K562 (cell line): ENCODE measurements around the gene MYO15B. TPM values are rescaled to one million over a fixed set of nuclear protein-coding genes. Genes with fewer than 3 reads are reported as not detected.

ENCODE experiments used
- ARID2 ChIP-seq: fragments of 450-650 bp; IDR thresholded peaks from 2 replicates; pipeline ENCODE4 v1.6.1; 2017; ENCODE audit warnings: antibody characterized with exemption, mild to moderate bottlenecking
- ARNT ChIP-seq, 2 experiments: fragments of 450-650 bp; IDR thresholded peaks; 2 replicates each; pipeline ENCODE4 v1.6.1; 2016; ENCODE audit warnings: mild to moderate bottlenecking in 1 of 2
- BRCA1 ChIP-seq, 2 experiments: fragments of 450-650 bp in 1 of 2; sonication (generic) in 1 of 2; formaldehyde crosslinking in 1 of 2; IDR thresholded peaks; 2 replicates each; pipeline versions ENCODE4 v1.5.0 to v1.6.1; 2017 to 2020; ENCODE audit warnings: mild to moderate bottlenecking in 1 of 2, missing genetic modification reagents in 1 of 2
- CCNT2 ChIP-seq: IDR thresholded peaks from 2 replicates; pipeline ENCODE4 v1.6.1; 2011; ENCODE audit warnings: borderline replicate concordance, low read depth, mild to moderate bottlenecking, moderate library complexity, mixed read lengths, low read length; ENCODE audit not compliant: insufficient read length; ENCODE audit errors: extremely low read depth
- CREM ChIP-seq: IDR thresholded peaks from 2 replicates; pipeline ENCODE4 v1.6.1; 2014; ENCODE audit warnings: antibody characterized with exemption, low read depth
- DPF2 ChIP-seq: fragments of 450-650 bp; IDR thresholded peaks from 2 replicates; pipeline ENCODE4 v1.6.1; 2016
- E2F6 ChIP-seq, 2 experiments: IDR thresholded peaks; 2 replicates each; pipeline ENCODE4 v1.6.1; 2011; ENCODE audit warnings: borderline replicate concordance in 1 of 2, control low read depth in 1 of 2, low read depth in 1 of 2, low read length in 1 of 2, mild to moderate bottlenecking in 1 of 2, mixed read lengths in 1 of 2, moderate library complexity in 1 of 2; ENCODE audit not compliant: insufficient read depth in 1 of 2, insufficient read length in 1 of 2, poor library complexity in 1 of 2, severe bottlenecking in 1 of 2; ENCODE audit errors: extremely low read depth in 1 of 2
- EGR1 ChIP-seq: fragments of 450-650 bp; conservative IDR thresholded peaks from 2 replicates; pipeline ENCODE4 v1.6.1; 2017; ENCODE audit warnings: mild to moderate bottlenecking
- HSF4 ChIP-seq: fragments of 250-450 bp; sonication (Bioruptor Pico); IDR thresholded peaks from 2 replicates; pipeline ENCODE4 v2.1.2; 2022; ENCODE audit warnings: mild to moderate bottlenecking, moderate library complexity, borderline replicate concordance
- KAT8 ChIP-seq: fragments of 450-650 bp; IDR thresholded peaks from 2 replicates; pipeline ENCODE4 v1.6.1; 2016; ENCODE audit warnings: low read depth, mild to moderate bottlenecking
- NCOA4 ChIP-seq: fragments of 450-650 bp; IDR thresholded peaks from 2 replicates; pipeline ENCODE4 v1.6.1; 2018; ENCODE audit warnings: mild to moderate bottlenecking; ENCODE audit not compliant: partially characterized antibody
- RBM25 ChIP-seq: fragments of 200-400 bp; formaldehyde crosslinking; IDR thresholded peaks from 2 replicates; pipeline ENCODE4 v1.6.1; 2018; ENCODE audit warnings: low read length, low read depth, moderate library complexity; ENCODE audit not compliant: severe bottlenecking
- SMARCA5 ChIP-seq: fragments of 450-650 bp; IDR thresholded peaks from 2 replicates; pipeline ENCODE4 v1.6.1; 2016
- SMARCC2 ChIP-seq: fragments of 450-650 bp; IDR thresholded peaks from 2 replicates; pipeline ENCODE4 v1.6.1; 2017; ENCODE audit warnings: antibody characterized with exemption, moderate library complexity, mild to moderate bottlenecking, low read depth
- STAT5B ChIP-seq: fragments of 250-450 bp; sonication (Bioruptor Pico); IDR thresholded peaks from 2 replicates; pipeline ENCODE4 v1.8.0; 2021; ENCODE audit warnings: mild to moderate bottlenecking, inconsistent platforms
- TAF7 ChIP-seq: fragments of 450-650 bp; IDR thresholded peaks from 2 replicates; pipeline ENCODE4 v1.6.1; 2016; ENCODE audit warnings: missing genetic modification characterization, missing compliant biosample characterization
- ZNF143 ChIP-seq: sonication (generic); formaldehyde crosslinking; IDR thresholded peaks from 2 replicates; pipeline ENCODE4 v1.9.0; 2022; ENCODE audit warnings: mild to moderate bottlenecking, missing genetic modification reagents
- ZNF282 ChIP-seq: sonication (generic); formaldehyde crosslinking; IDR thresholded peaks from 2 replicates; pipeline ENCODE4 v1.8.1; 2023; ENCODE audit warnings: missing genetic modification reagents
- ZNF384 ChIP-seq: IDR thresholded peaks from 2 replicates; pipeline ENCODE4 v1.6.1; 2012; ENCODE audit warnings: low read depth, low read length, improper control_type of control experiment
- ZNF507 ChIP-seq: conservative IDR thresholded peaks from 2 replicates; pipeline ENCODE4 v1.6.1; 2017; ENCODE audit warnings: missing genetic modification characterization, missing compliant biosample characterization
- polyA plus RNA-seq, 8 experiments: library from polyadenylated mRNA; depleted of rRNA in 4 of 8; stranded (reverse) in 5 of 8; unstranded in 3 of 8; fragments of >200 nt; fragmentation: Nextera tagmentation in 2 of 8; fragmentation: Illumina TruSeq in 1 of 8; extraction: Ambion mirVana in 2 of 8; extraction: Trizol in 1 of 8; gene quantifications; 2 replicates each; pipeline versions ENCODE4 v1.2.1 to v1.2.3, GENCODE V29; 2011 to 2014; ENCODE audit warnings: inconsistent platforms in 1 of 8, missing spikeins in 1 of 8
- total RNA-seq, 7 experiments: library from RNA; depleted of rRNA in 6 of 7; stranded (reverse); fragments of >200 nt in 6 of 7; fragmentation: Illumina TruSeq in 2 of 7; extraction: Trizol in 2 of 7; gene quantifications; 2 replicates each; pipeline versions ENCODE4 v1.2.1 to v1.2.3, GENCODE V29; 2011 to 2021; ENCODE audit warnings: low replicate concordance in 1 of 7
- TF ChIP-seq, protein P1 (sequence below): IDR thresholded peaks from 3 replicates; pipeline ENCODE4 v1.6.1; 2011; ENCODE audit warnings: borderline replicate concordance, mild to moderate bottlenecking, moderate library complexity; ENCODE audit not compliant: insufficient read length; ENCODE audit errors: extremely low read depth
- TF ChIP-seq, protein P2 (sequence below): fragments of 250-450 bp; sonication (Bioruptor Pico); IDR thresholded peaks from 2 replicates; pipeline ENCODE4 v1.9.0; 2021; ENCODE audit warnings: mild to moderate bottlenecking, inconsistent platforms

Gene MYO15B
- total and polyA plus RNA-seq, 9 of the 15 experiments (the other 6 are each of a cell fraction or from before 2014, with no cell fraction given), result 0.05 to 3.1 (median 0.83) TPM; not detected in 2

DNA sequence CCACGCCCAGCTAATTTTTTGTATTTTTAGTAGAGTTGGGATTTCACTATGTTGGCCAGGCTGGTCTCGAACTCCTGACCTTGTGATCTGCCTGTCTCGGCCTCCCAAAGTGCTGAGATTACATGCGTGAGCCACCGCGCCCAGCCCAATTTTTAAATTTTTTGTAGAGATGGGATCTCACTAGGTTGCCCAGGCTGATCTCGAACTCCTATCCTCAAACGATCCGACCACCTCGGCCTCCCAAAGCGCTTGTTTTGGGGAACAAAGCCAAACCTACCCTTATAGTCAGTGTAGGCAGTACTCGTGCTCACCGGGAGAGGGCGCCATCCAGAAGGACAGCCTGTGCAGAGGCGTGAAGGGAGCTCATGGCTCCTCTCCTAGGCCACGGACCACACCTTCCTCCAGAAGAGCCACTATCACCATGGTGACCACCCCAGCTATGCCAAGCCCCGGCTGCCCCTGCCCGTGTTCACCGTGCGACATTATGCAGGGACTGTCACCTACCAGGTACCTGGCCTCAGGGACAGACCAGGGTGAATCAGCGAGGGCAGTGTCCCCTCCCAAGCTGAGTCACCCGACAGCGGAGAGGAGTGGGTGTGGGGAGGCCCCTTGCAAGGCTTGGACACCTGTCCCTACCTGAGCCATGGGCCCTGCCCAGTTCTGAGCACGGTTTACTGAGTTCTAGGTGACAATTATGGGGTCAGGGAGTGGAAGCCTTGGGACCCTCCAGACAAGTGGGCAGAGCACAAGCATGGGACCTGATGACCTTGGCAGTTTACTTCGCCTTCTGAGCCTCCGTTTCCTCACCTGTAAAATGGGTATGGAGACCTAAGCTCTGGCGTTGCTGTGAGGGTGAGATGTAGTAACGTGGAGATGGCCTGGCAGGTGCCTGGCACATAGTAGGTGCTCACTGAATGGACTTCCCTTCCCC lies 13.7 kb downstream of the MYO15B start (continued):
- TF ChIP-seq CCNT2 (no peak), E2F6 (IDR thresholded peaks at IDR 0.05; ENCODE audit: borderline replicate concordance in 1 of 2, extremely low read depth in 1 of 2, insufficient read depth in 1 of 2, insufficient read length in 1 of 2, low read depth in 1 of 2, low read length in 1 of 2, poor library complexity in 1 of 2, severe bottlenecking in 1 of 2) (peak in 1 of 2 experiments; percentile 51), HSF4 (CRISPR knock-in tag) (no peak), CREM (peak; percentile 72), ZNF282 (no peak), STAT5B (CRISPR knock-in tag) (no peak), ZNF384 (no peak), BRCA1 (IDR thresholded peaks at IDR 0.05) (no peak), BRCA1 (CRISPR knock-in tag; IDR thresholded peaks at IDR 0.05) (no peak), EGR1 (peak; percentile 45), ARID2 (0 out of 2 replicates have a peak, but pooled peaks have one; percentile 30), TAF7 (no peak), RBM25 (peak; percentile 52), DPF2 (peak; percentile 61), SMARCA5 (0 out of 2 replicates have a peak, but pooled peaks have one; percentile 15), SMARCC2 (0 out of 2 replicates have a peak, but pooled peaks have one; percentile 41), ARNT (IDR thresholded peaks at IDR 0.05) (0 out of 4 replicates have a peak, but pooled peaks of 1 of the 2 experiments have one; percentile 20), KAT8 (no peak), NCOA4 (no peak), ZNF143 (no peak), ZNF507 (tag) (no peak)
- TF ChIP-seq, protein P1, sequence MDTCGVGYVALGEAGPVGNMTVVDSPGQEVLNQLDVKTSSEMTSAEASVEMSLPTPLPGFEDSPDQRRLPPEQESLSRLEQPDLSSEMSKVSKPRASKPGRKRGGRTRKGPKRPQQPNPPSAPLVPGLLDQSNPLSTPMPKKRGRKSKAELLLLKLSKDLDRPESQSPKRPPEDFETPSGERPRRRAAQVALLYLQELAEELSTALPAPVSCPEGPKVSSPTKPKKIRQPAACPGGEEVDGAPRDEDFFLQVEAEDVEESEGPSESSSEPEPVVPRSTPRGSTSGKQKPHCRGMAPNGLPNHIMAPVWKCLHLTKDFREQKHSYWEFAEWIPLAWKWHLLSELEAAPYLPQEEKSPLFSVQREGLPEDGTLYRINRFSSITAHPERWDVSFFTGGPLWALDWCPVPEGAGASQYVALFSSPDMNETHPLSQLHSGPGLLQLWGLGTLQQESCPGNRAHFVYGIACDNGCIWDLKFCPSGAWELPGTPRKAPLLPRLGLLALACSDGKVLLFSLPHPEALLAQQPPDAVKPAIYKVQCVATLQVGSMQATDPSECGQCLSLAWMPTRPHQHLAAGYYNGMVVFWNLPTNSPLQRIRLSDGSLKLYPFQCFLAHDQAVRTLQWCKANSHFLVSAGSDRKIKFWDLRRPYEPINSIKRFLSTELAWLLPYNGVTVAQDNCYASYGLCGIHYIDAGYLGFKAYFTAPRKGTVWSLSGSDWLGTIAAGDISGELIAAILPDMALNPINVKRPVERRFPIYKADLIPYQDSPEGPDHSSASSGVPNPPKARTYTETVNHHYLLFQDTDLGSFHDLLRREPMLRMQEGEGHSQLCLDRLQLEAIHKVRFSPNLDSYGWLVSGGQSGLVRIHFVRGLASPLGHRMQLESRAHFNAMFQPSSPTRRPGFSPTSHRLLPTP, result peak; percentile 11
- TF ChIP-seq, protein P2, sequence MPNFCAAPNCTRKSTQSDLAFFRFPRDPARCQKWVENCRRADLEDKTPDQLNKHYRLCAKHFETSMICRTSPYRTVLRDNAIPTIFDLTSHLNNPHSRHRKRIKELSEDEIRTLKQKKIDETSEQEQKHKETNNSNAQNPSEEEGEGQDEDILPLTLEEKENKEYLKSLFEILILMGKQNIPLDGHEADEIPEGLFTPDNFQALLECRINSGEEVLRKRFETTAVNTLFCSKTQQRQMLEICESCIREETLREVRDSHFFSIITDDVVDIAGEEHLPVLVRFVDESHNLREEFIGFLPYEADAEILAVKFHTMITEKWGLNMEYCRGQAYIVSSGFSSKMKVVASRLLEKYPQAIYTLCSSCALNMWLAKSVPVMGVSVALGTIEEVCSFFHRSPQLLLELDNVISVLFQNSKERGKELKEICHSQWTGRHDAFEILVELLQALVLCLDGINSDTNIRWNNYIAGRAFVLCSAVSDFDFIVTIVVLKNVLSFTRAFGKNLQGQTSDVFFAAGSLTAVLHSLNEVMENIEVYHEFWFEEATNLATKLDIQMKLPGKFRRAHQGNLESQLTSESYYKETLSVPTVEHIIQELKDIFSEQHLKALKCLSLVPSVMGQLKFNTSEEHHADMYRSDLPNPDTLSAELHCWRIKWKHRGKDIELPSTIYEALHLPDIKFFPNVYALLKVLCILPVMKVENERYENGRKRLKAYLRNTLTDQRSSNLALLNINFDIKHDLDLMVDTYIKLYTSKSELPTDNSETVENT (CRISPR knock-in tag), result no peak
